Measurements from ENCODE around the gene NFKBIZ.
"Not testable (repeated sequence)": the region's sequence is repeated elsewhere in the genome, so short reads cannot be mapped to it uniquely, and the experiment has no call there.

The NFKBIZ gene

DNA sequence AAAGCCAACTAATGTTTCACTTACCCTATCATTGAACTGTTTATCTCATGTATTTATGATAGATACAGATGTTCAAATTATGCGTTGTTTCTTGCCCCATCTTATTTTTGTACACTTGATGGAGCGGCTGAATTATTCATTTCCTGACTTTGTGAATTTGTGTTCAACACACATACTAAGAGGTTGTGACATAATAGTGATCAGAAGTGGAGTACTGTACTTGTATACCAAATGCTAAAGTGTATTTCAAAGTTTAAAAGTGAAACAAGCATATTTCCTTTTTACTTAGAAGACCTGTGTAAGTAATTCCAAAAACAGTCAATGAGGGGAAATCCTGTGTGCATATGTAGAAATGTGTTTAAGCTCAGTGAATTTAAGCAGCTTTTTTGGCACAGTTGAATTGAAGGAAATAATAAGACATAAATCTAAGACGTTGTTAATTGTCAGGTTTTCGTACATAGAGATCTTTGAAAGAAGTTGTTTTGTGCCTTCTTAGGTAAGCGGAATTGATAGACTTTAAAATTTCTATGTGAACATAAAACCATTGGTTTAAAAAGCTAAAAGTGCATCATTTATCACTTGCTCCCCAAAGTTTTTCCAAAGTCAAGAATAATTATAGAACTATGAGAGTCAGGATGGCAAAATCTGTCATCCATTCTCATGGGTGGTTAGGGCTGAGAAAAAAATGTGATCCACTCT, 1.9 kb downstream of the NFKBIZ start:
- DNase-seq (ENCODE audit: low read depth in 2 of 2) = no peak

- no peak for DNase-seq (ENCODE audit: low read depth in 2 of 2)
Observed at GRCh38 chr3:101851850-101852714, 2.8 kb downstream of the NFKBIZ start.

DNA sequence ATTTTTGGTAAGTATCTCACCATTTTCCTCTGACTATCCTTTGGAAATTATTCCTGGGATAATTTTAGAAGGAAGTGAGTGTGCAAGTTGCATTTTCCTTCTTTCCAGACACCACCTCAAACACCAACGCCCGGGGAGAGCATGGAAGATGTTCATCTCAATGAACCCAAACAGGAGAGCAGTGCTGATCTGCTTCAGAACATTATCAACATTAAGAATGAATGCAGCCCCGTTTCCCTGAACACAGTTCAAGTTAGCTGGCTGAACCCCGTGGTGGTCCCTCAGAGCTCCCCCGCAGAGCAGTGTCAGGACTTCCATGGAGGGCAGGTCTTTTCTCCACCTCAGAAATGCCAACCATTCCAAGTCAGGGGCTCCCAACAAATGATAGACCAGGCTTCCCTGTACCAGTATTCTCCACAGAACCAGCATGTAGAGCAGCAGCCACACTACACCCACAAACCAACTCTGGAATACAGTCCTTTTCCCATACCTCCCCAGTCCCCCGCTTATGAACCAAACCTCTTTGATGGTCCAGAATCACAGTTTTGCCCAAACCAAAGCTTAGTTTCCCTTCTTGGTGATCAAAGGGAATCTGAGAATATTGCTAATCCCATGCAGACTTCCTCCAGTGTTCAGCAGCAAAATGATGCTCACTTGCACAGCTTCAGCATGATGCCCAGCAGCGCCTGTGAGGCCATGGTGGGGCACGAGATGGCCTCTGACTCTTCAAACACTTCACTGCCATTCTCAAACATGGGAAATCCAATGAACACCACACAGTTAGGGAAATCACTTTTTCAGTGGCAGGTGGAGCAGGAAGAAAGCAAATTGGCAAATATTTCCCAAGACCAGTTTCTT, 3.9 kb downstream of the NFKBIZ start:
- DNase-seq (ENCODE audit: low read depth in 2 of 2) = no peak

DNA sequence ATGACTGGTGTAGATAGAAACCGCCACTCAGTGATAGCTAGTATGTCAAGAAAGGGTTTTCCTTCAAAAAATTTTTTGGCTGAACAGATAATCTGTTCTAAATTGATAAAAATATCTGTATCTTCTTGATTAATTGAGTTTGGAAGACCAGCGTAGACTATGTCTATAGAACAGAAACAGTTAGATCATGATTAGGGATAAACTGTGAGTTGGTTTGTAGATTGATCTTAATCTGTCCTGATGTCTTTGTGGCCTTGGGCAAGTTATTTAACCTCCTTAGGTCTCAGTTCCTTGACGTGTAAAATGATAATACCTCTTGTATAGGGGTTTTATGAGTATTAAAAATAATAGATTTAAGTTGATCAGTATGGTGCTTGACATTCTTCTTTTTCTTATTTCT, 4.7 kb downstream of the NFKBIZ start:
- no peak for DNase-seq (ENCODE audit: low read depth in 2 of 2)

- no peak for DNase-seq (ENCODE audit: low read depth in 2 of 2)
Observed at GRCh38 chr3:101854608-101855304, 5.4 kb downstream of the NFKBIZ start.

GRCh38 chr3:101857301-101857741, 8.0 kb downstream of the NFKBIZ start:
- no peak for DNase-seq (ENCODE audit: low read depth in 2 of 2)

DNA sequence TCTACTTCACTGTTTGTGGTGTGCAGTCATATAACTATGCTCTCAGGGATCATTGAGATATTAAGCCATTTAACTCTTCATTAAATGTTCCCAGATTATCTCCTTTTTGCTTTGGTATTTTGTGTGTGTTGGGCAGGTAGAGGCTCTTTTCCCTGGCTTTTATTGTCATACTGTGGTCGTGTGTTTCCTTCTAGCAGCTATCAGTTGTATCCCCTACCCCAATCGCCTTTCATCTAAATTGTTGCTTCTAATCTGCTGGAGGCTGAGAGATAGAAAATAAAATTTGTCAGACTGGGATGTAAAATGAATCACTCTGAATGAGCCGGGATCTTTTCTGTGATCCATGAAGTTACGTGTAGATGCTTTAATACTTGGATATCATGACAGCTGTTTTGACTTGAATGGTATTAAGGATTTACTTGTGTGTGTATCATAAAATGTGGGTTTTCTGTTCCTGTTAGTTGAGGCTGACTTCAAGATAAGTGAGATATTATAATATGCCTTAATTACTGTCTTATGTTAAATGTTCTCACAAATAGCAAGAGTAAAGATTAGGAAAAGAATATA, 9.2 kb downstream of the NFKBIZ start:
- no peak for DNase-seq (ENCODE audit: low read depth in 2 of 2)

GRCh38 chr3:101859882-101860448, 10.7 kb downstream of the NFKBIZ start:
- DNase-seq (ENCODE audit: low read depth in 2 of 2) = no peak

DNA sequence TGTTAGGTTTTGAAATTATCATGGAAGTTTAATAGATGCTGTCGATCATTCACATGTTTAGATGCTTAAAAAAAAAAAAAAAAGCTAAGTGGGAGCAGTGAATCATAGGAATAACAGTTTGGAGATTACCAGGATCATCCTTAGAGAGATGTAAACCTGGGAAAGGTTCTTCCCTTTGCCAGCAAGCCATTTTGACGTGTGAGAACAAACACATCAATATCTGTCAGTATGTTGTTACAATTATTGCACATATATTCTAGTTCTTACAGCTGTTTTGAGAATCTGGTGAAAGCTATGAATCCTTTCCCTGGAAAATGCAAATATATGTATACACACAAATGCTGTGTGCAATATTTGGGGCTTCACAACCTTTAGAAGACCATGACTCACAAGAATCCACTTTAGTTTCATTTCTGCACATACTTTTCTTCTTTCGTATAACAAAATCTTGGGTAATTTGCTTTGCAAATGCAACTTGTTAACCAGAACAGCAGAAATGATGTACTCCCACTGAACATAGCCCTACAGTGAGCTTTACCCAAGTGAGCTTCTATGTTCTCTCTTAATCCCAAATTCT, 12.0 kb downstream of the NFKBIZ start:
- no peak for DNase-seq (ENCODE audit: low read depth in 2 of 2)

GRCh38 chr3:101861789-101862415, 12.6 kb downstream of the NFKBIZ start:
- DNase-seq (ENCODE audit: low read depth in 2 of 2) = no peak

DNA sequence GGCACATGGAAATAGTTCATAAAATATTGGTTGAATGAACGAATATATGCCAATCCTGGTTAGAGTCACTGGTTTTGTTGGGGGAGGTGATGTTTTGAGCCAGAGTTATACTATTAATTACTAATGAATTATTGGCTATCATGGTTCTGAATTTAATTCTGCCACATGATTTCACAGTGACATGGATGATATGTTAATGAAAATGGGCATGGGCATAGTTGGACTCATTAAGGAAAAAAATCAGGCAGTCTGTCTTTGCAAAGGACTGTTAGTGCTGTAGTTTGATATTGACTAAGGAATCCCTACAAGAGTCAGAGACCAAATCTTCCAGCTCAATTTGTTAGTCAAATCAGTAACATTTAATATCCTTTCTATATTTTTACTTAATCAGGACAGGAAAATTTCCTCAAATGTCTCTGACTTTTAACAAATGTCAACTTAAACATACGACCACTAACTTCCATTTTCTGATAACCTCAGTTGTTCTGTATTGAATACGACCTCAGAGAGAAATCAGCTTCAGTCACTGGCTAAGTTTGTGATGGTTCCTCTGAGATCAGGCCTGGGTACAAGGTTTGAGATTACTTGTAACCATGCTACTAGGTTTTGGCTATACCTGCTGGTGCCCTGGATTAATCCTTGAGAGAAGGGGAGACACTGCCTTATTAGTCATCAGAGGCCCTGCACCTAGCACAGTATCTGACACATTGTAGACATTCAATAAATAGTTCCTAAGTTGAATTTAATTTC, 13.3 kb downstream of the NFKBIZ start:
- DNase-seq (ENCODE audit: low read depth in 2 of 2) = no peak

- not testable (repeated sequence) for DNase-seq (ENCODE audit: low read depth in 2 of 2)
Observed at GRCh38 chr3:101864926-101865325, 15.6 kb downstream of the NFKBIZ start.

GRCh38 chr3:101865751-101866509, 16.6 kb downstream of the NFKBIZ start:
- no peak for DNase-seq (ENCODE audit: low read depth in 2 of 2)

DNA sequence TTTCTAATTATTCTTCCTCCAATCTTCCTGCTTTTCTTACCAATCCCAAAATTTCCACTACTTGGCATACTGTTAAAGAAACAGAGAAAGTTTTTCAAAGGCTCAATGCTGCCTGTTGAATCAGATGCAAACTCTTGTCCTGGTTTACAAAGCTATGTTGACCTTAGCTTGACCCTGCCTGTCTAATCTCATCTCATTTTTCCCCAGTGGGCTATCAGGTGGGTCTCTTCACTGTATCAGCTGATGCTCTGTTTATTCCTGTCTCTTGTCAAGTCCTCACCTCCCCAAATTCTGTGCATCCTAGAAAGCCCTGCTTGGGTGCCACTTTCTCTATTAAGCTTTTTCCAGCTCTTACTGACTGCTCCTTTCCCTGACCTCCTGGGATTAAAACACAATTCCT, 18.2 kb downstream of the NFKBIZ start:
- DNase-seq (ENCODE audit: low read depth in 2 of 2) = no peak

GRCh38 chr3:101867996-101868395, 18.7 kb downstream of the NFKBIZ start:
- no peak for DNase-seq (ENCODE audit: low read depth in 2 of 2)

DNA sequence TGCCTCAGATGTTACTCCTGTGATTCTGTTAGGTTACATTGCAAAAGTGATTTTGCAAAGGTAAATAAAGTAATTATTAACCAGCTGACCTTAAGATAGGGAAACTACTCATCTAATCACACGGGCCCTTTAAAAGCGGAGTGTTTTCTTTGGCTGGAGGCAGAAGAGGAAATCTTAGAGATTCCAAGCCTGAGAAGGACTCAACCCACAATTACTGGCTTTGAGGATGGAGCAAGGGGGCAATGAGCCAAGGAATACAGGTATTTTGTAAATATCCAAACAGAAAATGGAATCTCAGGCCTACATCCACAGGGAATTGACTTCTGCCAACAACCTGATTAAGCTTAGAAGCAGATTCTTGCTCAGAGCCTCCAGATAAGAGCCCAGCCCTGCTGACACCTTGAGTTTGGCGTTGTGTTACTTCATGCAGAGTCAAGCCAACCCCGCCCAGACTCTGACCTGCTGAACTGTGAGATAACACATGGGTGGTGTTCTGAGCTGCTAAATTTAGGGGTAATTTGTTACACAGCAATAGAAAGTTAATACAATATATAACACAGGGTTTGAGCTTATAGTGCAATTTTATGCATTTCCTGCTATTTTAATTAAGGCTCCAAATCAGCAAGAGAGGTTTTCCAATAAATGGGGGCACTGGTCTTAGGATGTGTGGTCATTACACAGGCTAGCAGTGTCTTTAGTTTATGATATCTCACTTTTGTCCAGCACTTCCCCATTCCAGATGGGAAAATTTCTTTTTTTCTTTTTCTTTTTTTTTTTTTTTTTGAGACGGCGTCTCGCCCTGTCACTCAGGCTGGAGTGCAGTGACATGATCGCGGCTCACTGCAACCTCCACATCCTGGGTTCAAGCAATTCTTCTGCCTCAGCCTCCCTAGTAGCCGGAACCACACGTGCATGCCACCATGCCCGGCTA, 19.5 kb downstream of the NFKBIZ start:
- DNase-seq (ENCODE audit: low read depth in 2 of 2) = no peak

DNA sequence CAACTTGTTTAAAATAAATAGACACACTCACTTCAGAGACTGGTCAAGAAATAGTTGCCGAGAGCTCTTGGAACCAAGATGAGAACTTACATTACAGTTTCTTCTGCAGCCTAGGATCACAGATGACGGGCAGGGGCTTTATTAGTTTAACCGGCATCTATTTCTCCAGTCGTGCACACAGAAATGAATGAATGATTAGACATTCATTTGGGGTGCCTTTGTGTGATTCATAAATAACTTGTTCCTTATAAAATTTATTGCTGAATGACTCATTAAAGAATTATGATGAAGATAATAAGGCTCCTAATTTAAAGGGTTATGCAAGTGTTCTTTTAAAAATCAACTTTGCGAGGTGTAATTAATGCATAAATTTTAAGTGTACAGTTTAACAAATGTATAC, 20.8 kb downstream of the NFKBIZ start:
- DNase-seq (ENCODE audit: low read depth in 2 of 2) = no peak

All from stimulated activated CD4-positive, alpha-beta T cell treated with anti-CD3 and anti-CD28 coated beads, Interleukin-4, amount 100 ng/mL, for 48 hours (primary cell).